ENCODE results near the gene RUVBL1.

DNA sequence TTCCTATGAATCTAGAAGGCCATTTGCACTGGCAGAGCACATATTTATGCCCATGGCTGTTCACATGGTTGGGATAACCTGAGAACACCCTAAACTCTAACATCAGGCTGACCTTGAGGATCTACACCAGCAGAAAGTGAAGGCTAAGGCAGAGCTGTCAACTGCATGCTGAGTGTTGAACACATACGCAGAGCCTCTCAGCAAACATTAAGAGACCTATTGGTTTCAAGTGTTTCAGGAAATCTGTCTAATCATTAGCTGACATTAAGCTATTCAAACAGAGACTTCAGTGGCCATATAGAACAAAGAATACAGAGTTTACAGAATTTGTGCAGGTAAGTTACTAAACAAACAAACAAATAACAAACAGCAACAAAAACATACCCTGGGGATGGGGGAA is 87.5 kb downstream of the RUVBL1 start:
- TF ChIP-seq, protein P1, sequence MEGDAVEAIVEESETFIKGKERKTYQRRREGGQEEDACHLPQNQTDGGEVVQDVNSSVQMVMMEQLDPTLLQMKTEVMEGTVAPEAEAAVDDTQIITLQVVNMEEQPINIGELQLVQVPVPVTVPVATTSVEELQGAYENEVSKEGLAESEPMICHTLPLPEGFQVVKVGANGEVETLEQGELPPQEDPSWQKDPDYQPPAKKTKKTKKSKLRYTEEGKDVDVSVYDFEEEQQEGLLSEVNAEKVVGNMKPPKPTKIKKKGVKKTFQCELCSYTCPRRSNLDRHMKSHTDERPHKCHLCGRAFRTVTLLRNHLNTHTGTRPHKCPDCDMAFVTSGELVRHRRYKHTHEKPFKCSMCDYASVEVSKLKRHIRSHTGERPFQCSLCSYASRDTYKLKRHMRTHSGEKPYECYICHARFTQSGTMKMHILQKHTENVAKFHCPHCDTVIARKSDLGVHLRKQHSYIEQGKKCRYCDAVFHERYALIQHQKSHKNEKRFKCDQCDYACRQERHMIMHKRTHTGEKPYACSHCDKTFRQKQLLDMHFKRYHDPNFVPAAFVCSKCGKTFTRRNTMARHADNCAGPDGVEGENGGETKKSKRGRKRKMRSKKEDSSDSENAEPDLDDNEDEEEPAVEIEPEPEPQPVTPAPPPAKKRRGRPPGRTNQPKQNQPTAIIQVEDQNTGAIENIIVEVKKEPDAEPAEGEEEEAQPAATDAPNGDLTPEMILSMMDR (IDR thresholded peaks at IDR 0.05): no peak
- TF ChIP-seq POLR2AphosphoS5 (IDR thresholded peaks at IDR 0.05): no peak
- TF ChIP-seq POLR2A (IDR thresholded peaks at IDR 0.05): no peak
